H1 (cell line): ENCODE data around the gene SERINC5. TPM values are rescaled to one million over a fixed set of nuclear protein-coding genes. Genes with fewer than 3 reads are reported as not detected.

Source experiments
- CTCF ChIA-PET: fragments of 300-600 bp; sonication (Branson Sonifier 250); formaldehyde crosslinking; loops from one replicate; lab custom pipeline; 2021; ENCODE audit not compliant: partially characterized antibody; lab: Charles Lee
- POLR2A ChIA-PET: fragments of 300-600 bp; sonication (Branson Sonifier 250); formaldehyde crosslinking; loops from one replicate; lab custom pipeline; 2021; ENCODE audit warnings: inconsistent platforms; ENCODE audit not compliant: partially characterized antibody; lab: Charles Lee
- DNase-seq, 2 experiments: peaks; one replicate each; pipeline versions ENCODE4 v3.0.0 to v3.0.0-alpha.2; 2010 to 2022; ENCODE audit warnings: low spot score in 2 of 2, low read depth in 1 of 2, mixed read lengths in 1 of 2
- FAIRE-seq: peaks from 2 replicates; lab custom pipeline; 2011; peaks lifted over from hg19 to GRCh38; lab: Jason Lieb, UNC
- H2AFZ ChIP-seq: 2 replicates; pipeline ENCODE4 v1.8.1; 2012; ENCODE audit warnings: low read length, inconsistent platforms
- H2AK5ac ChIP-seq: 2 replicates; pipeline ENCODE4 v1.6.1; 2013; ENCODE audit warnings: low read depth, low read length
- H2BK120ac ChIP-seq: replicated peaks from 2 replicates; pipeline ENCODE3; 2013; ENCODE audit warnings: low read depth, low read length, inconsistent platforms
- H2BK12ac ChIP-seq: 2 replicates; pipeline ENCODE4 v1.6.1; 2013; ENCODE audit warnings: low read depth, low read length
- H2BK15ac ChIP-seq: 2 replicates; pipeline ENCODE4 v1.6.1; 2013; ENCODE audit warnings: low read length
- H2BK20ac ChIP-seq: 2 replicates; pipeline ENCODE4 v1.6.1; 2013; ENCODE audit warnings: low read length
- H2BK5ac ChIP-seq: 2 replicates; pipeline ENCODE4 v1.6.1; 2013; ENCODE audit warnings: low read depth, low read length
- H3K14ac ChIP-seq: 2 replicates; pipeline ENCODE4 v1.6.1; 2013; ENCODE audit warnings: inconsistent platforms; ENCODE audit not compliant: insufficient read length
- H3K18ac ChIP-seq: 2 replicates; pipeline ENCODE4 v1.6.1; 2013; ENCODE audit warnings: low read length; ENCODE audit errors: extremely low read depth
- H3K23ac ChIP-seq: 2 replicates; pipeline ENCODE4 v1.6.1; 2013; ENCODE audit warnings: inconsistent platforms; ENCODE audit not compliant: insufficient read length
- H3K23me2 ChIP-seq: 2 replicates; pipeline ENCODE4 v1.6.1; 2013; ENCODE audit warnings: low read depth, low read length
- H3K27ac ChIP-seq: 2 replicates; pipeline ENCODE4 v1.6.1; 2011; ENCODE audit warnings: low read depth, low read length, inconsistent platforms
- H3K27me3 ChIP-seq, 4 experiments: replicated peaks in 1 of 4; 1 replicate in 1 of 4; 2 replicates in 3 of 4; pipeline versions ENCODE4 v1.6.1 to v1.8.1; 2011 to 2013; ENCODE audit warnings: low read length in 3 of 4, mild to moderate bottlenecking in 3 of 4, inconsistent platforms in 2 of 4, mixed read lengths in 2 of 4, moderate library complexity in 1 of 4; ENCODE audit not compliant: control insufficient read depth in 3 of 4, insufficient read depth in 3 of 4; ENCODE audit errors: extremely low read depth in 1 of 4
- H3K36me3 ChIP-seq, 4 experiments: 2 replicates each; pipeline versions ENCODE4 v1.6.1 to v1.8.1; 2011 to 2013; ENCODE audit warnings: mild to moderate bottlenecking in 4 of 4, low read length in 3 of 4, moderate library complexity in 2 of 4, control low read depth in 1 of 4, inconsistent platforms in 1 of 4; ENCODE audit not compliant: insufficient read depth in 4 of 4, control insufficient read depth in 2 of 4
- H3K4ac ChIP-seq: replicated peaks from 2 replicates; pipeline ENCODE3; 2013; ENCODE audit warnings: low read length, low read depth, mixed read lengths, inconsistent platforms; ENCODE audit not compliant: insufficient read length
- H3K4me1 ChIP-seq, 4 experiments: replicated peaks in 1 of 4; 1 replicate in 1 of 4; 2 replicates in 3 of 4; pipeline versions ENCODE4 v1.6.1 to v1.8.1; 2011 to 2013; ENCODE audit warnings: low read length in 3 of 4, inconsistent platforms in 2 of 4, mixed read lengths in 1 of 4; ENCODE audit not compliant: insufficient read depth in 4 of 4, control insufficient read depth in 3 of 4
- H3K4me2 ChIP-seq, 2 experiments: 2 replicates each; pipeline versions ENCODE4 v1.6.1 to v1.8.1; 2011 to 2013; ENCODE audit warnings: low read depth in 2 of 2, low read length in 2 of 2, control low read depth in 1 of 2, inconsistent platforms in 1 of 2, mild to moderate bottlenecking in 1 of 2; ENCODE audit not compliant: insufficient read depth in 1 of 2
- H3K4me3 ChIP-seq, 4 experiments: fragments of 200-600, 300-600 bp in 1 of 4; sonication (generic), shearing (Covaris generic), sonication (Bioruptor Twin) in 1 of 4; 2 replicates each; pipeline versions ENCODE4 v1.5.1 to v1.8.1; 2011 to 2016; ENCODE audit warnings: low read length in 4 of 4, low read depth in 3 of 4, control low read depth in 2 of 4, inconsistent platforms in 2 of 4, mild to moderate bottlenecking in 2 of 4, mixed read lengths in 1 of 4, moderate library complexity in 1 of 4; ENCODE audit not compliant: insufficient read depth in 2 of 4; ENCODE audit errors: extremely low read depth in 1 of 4
- H3K56ac ChIP-seq: replicated peaks from 2 replicates; pipeline ENCODE3; 2013; ENCODE audit warnings: low read depth, mild to moderate bottlenecking, mixed read lengths, low read length, inconsistent platforms; ENCODE audit not compliant: insufficient read length
- H3K79me1 ChIP-seq: 2 replicates; pipeline ENCODE4 v1.6.1; 2013; ENCODE audit warnings: low read depth, low read length, control low read depth
- H3K79me2 ChIP-seq, 2 experiments: 2 replicates each; pipeline versions ENCODE4 v1.6.1 to v1.8.1; 2012 to 2013; ENCODE audit warnings: low read length in 2 of 2, mild to moderate bottlenecking in 2 of 2, inconsistent platforms in 1 of 2; ENCODE audit not compliant: insufficient read depth in 2 of 2, control insufficient read depth in 1 of 2
- H3K9ac ChIP-seq, 4 experiments: replicated peaks in 1 of 4; 1 replicate in 1 of 4; 2 replicates in 3 of 4; pipeline versions ENCODE4 v1.6.1 to v1.8.1; 2011 to 2013; ENCODE audit warnings: low read depth in 3 of 4, low read length in 3 of 4, control low read depth in 2 of 4, mild to moderate bottlenecking in 2 of 4, moderate library complexity in 2 of 4, inconsistent platforms in 1 of 4; ENCODE audit errors: extremely low read depth in 1 of 4
- H3K9me3 ChIP-seq, 2 experiments: 2 replicates each; pipeline versions ENCODE4 v1.6.1 to v1.8.1; 2012 to 2013; ENCODE audit warnings: mild to moderate bottlenecking in 2 of 2, moderate library complexity in 2 of 2, control low read depth in 1 of 2, inconsistent platforms in 1 of 2, low read depth in 1 of 2, low read length in 1 of 2, mixed read lengths in 1 of 2; ENCODE audit not compliant: insufficient read depth in 2 of 2
- H4K20me1 ChIP-seq, 2 experiments: replicated peaks in 1 of 2; 2 replicates each; pipeline versions ENCODE3 to v1.8.1; 2011 to 2013; ENCODE audit warnings: inconsistent platforms in 2 of 2, low read length in 2 of 2, mild to moderate bottlenecking in 1 of 2; ENCODE audit not compliant: insufficient read depth in 2 of 2, control insufficient read depth in 1 of 2
- H4K5ac ChIP-seq: 2 replicates; pipeline ENCODE4 v1.6.1; 2013; ENCODE audit warnings: low read length, low read depth, mixed read lengths, inconsistent platforms; ENCODE audit not compliant: insufficient read length
- H4K8ac ChIP-seq: 2 replicates; pipeline ENCODE4 v1.8.0; 2013; ENCODE audit warnings: mild to moderate bottlenecking, moderate library complexity, low read length, inconsistent platforms; ENCODE audit not compliant: insufficient read depth; ENCODE audit errors: extremely low read depth
- H4K91ac ChIP-seq: replicated peaks from 2 replicates; pipeline ENCODE3; 2013; ENCODE audit warnings: low read length, mixed read lengths, inconsistent platforms; ENCODE audit not compliant: insufficient read length
- BACH1 ChIP-seq: IDR thresholded peaks from 2 replicates; pipeline ENCODE4 v1.6.1; 2012; ENCODE audit warnings: low read length, improper control_type of control experiment
- CBX8 ChIP-seq: fragments of 300-800, 300-1000 bp; sonication (generic); IDR thresholded peaks from 2 replicates; pipeline ENCODE4 v1.7.1; 2016; ENCODE audit warnings: low read depth, low read length, borderline replicate concordance
- NRF1 ChIP-seq: IDR thresholded peaks from 2 replicates; pipeline ENCODE4 v1.6.1; 2011; ENCODE audit warnings: mild to moderate bottlenecking, low read depth, low read length, improper control_type of control experiment
- POLR2A ChIP-seq, 2 experiments: IDR thresholded peaks; 1 replicate in 1 of 2; 2 replicates in 1 of 2; pipeline ENCODE4 v1.6.1; 2011; ENCODE audit warnings: low read depth in 2 of 2, low read length in 2 of 2, mild to moderate bottlenecking in 2 of 2; ENCODE audit errors: control extremely low read depth in 1 of 2
- RXRA ChIP-seq: IDR thresholded peaks from 2 replicates; pipeline ENCODE4 v1.6.1; 2011; ENCODE audit warnings: low read depth, mild to moderate bottlenecking, low read length, moderate library complexity; ENCODE audit not compliant: insufficient read depth
- SAP30 ChIP-seq: fragments of 300-600 bp; sonication (generic); IDR thresholded peaks from 2 replicates; pipeline ENCODE4 v1.7.1; 2012; ENCODE audit warnings: low read length, moderate library complexity, mild to moderate bottlenecking, inconsistent platforms; ENCODE audit not compliant: insufficient read depth, insufficient replicate concordance
- SIX5 ChIP-seq: IDR thresholded peaks from 2 replicates; pipeline ENCODE4 v1.6.1; 2011; ENCODE audit warnings: mild to moderate bottlenecking, low read depth, low read length
- SP2 ChIP-seq: IDR thresholded peaks from 2 replicates; pipeline ENCODE4 v1.6.1; 2012; ENCODE audit warnings: mild to moderate bottlenecking, low read length, inconsistent platforms
- TAF1 ChIP-seq: IDR thresholded peaks from 2 replicates; pipeline ENCODE4 v1.6.1; 2011; ENCODE audit warnings: mild to moderate bottlenecking, low read depth, low read length
- TAF7 ChIP-seq: optimal IDR thresholded peaks from 2 replicates; pipeline ENCODE3; 2011; ENCODE audit warnings: low read depth, mild to moderate bottlenecking, inconsistent platforms, low read length, moderate library complexity, borderline replicate concordance
- ZNF274 ChIP-seq: IDR thresholded peaks from 2 replicates; pipeline ENCODE4 v1.7.0; 2012; ENCODE audit warnings: low read length, borderline replicate concordance; ENCODE audit errors: extremely low read depth
- WGBS, 2 experiments: shearing (Covaris generic) in 1 of 2; methylation state at CpG; one replicate each; pipeline versions ENCODE4 v1.1.6 to v1.1.7; 2013 to 2015; ENCODE audit warnings: low lambda C conversion rate in 2 of 2, mixed read lengths in 2 of 2, inconsistent platforms in 1 of 2, low coverage in 1 of 2, missing lambda C conversion rate in 1 of 2; ENCODE audit not compliant: insufficient replicate concordance in 2 of 2, insufficient coverage in 1 of 2, insufficient read length in 1 of 2; ENCODE audit errors: extremely low coverage in 1 of 2, missing lambda C conversion rate in 1 of 2; 5-methylcytosine and 5-hydroxymethylcytosine counted together
- polyA plus RNA-seq, 7 experiments: library from polyadenylated mRNA; depleted of rRNA in 3 of 7; stranded (reverse) in 5 of 7; unstranded in 2 of 7; fragments of >200 nt in 5 of 7; fragments of 200-250 nt in 2 of 7; gene quantifications; 1 replicate in 5 of 7; 2 replicates in 1 of 7; 4 replicates in 1 of 7; pipeline versions ENCODE4 v1.2.1 to v1.2.3, GENCODE V29; 2011 to 2013; ENCODE audit warnings: missing spikeins in 2 of 7, mixed read lengths in 2 of 7
- total RNA-seq: library from RNA; stranded (reverse); fragmentation: NEBNext Ultra II Directional; extraction: Animal tissue kit (Norgen Biotek cat#: 25700); gene quantifications from 2 replicates; pipeline ENCODE4 v1.2.1, GENCODE V29; 2021
- TF ChIP-seq, protein P1 (sequence below): IDR thresholded peaks from 2 replicates; pipeline ENCODE4 v1.6.1; 2011; ENCODE audit warnings: low read depth, mild to moderate bottlenecking, low read length; ENCODE audit not compliant: insufficient read depth
- TF ChIP-seq, protein P2 (sequence below): IDR thresholded peaks from 2 replicates; pipeline ENCODE4 v1.6.1; 2012; ENCODE audit warnings: inconsistent platforms

SERINC5 gene
- total and polyA plus RNA-seq, 2 of the 8 experiments (the other 6 are each of a cell fraction or from before 2014, with no cell fraction given) = 32.2 to 149 TPM

DNA sequence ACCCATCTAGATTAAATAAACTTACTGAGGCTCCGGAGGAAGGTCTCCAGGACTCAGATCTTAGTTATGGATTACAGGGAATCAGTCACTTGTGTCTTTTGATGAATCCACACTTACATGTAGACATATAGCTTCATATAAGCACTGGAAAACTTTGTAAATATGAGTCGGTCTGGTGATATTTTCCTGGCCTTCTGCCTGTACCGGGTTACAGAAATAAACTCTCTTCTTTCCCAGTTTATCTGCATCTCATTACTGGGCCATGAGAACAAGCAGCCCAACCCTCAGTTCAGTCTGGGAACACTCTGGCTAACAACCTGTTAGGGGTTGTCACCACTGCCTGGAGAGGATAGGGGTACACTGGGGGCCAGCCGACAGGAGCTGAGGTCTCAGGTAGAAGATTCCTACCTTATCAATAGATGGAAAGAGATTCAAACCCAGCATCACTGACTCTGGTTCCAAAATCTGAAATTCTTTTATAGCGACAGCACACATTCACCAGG lies 161.6 kb downstream of the SERINC5 start:
- FAIRE-seq = no peak
- POLR2A ChIA-PET = interaction anchor here (1.0 to 3.7 kb wide), 5 partner anchors 11 to 213 kb away, joined by 3 to 20 read pairs (median 3); partner anchors contain the start of gene SERINC5
- no peaks in the 10 kb centered on the region for H4K20me1 ChIP-seq
- TF ChIP-seq TAF7 = no peak
- TF ChIP-seq SP2 = no peak
- TF ChIP-seq CBX8 = no peak
- TF ChIP-seq NRF1 = no peak
- TF ChIP-seq, protein P1, sequence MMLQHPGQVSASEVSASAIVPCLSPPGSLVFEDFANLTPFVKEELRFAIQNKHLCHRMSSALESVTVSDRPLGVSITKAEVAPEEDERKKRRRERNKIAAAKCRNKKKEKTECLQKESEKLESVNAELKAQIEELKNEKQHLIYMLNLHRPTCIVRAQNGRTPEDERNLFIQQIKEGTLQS = no peak
- TF ChIP-seq, protein P2, sequence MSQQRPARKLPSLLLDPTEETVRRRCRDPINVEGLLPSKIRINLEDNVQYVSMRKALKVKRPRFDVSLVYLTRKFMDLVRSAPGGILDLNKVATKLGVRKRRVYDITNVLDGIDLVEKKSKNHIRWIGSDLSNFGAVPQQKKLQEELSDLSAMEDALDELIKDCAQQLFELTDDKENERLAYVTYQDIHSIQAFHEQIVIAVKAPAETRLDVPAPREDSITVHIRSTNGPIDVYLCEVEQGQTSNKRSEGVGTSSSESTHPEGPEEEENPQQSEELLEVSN = no peak
- TF ChIP-seq POLR2A (IDR thresholded peaks at IDR 0.05; ENCODE audit: control extremely low read depth in 1 of 2, low read depth in 2 of 2, low read length in 2 of 2) = no peak
- no peak for TF ChIP-seq SAP30
- no peak for TF ChIP-seq TAF1
- TF ChIP-seq SIX5 = no peak
- no peak for TF ChIP-seq BACH1
- TF ChIP-seq ZNF274 = no peak
- TF ChIP-seq RXRA = no peak

More for the DNA sequence above, 161.6 kb downstream of the SERINC5 start:
- no peak overlapping the region for H3K9ac ChIP-seq
- 0 out of 2 replicates have a peak overlapping the region, but pooled peaks have one; percentile 0 for H2BK12ac ChIP-seq
- H3K4me2 ChIP-seq = no peak overlapping the region
- H3K23me2 ChIP-seq = no peaks in the 10 kb centered on the region
- H3K23ac ChIP-seq = no peak overlapping the region
- peak overlapping the region; percentile 65; the same call in 1 of the 2 replicates for H3K18ac ChIP-seq
- H2BK120ac ChIP-seq = peak overlapping the region; percentile 69
- H3K79me2 ChIP-seq = no peaks in the 10 kb centered on the region
- peak overlapping the region; percentile 87; the same call in 1 of the 2 replicates for H2BK20ac ChIP-seq
- peak overlapping the region; percentile 82 for H2BK5ac ChIP-seq
- no peaks in the 10 kb centered on the region for H3K9me3 ChIP-seq
- no peaks in the 10 kb centered on the region for H3K27me3 ChIP-seq
- no peak overlapping the region for H2AFZ ChIP-seq
- H4K91ac ChIP-seq = no peak overlapping the region
- no peak overlapping the region for H3K27ac ChIP-seq
- WGBS, 2 experiments = 86% methylated on average over 5 of the region's 5 CpGs; no CpG with 5 or more reads in 1 of the 2 experiments
- no peak overlapping the region for H2BK15ac ChIP-seq
- H4K8ac ChIP-seq = no peak overlapping the region
- H3K4me3 ChIP-seq = no peak overlapping the region
- H4K5ac ChIP-seq = no peak overlapping the region
- peak overlapping the region; percentile 21 for H3K4ac ChIP-seq
- no peak overlapping the region for H3K56ac ChIP-seq
- no peak overlapping the region for H2AK5ac ChIP-seq
- CTCF ChIA-PET = interaction anchor here (0.7 to 7.2 kb wide), 12 partner anchors 10 to 301 kb away, joined by 3 to 118 read pairs (median 3); no protein-coding TSS in a partner anchor
- H3K79me1 ChIP-seq = no peaks in the 10 kb centered on the region
- H3K4me1 ChIP-seq = peaks cover 5 to 12% (median 8%) of the 10 kb centered on the region in 4 experiments
- no peak for DNase-seq
- no peaks in the 10 kb centered on the region for H3K36me3 ChIP-seq
- H3K14ac ChIP-seq = no peak overlapping the region
